ENCODE measurements around the gene CD81.

DNA sequence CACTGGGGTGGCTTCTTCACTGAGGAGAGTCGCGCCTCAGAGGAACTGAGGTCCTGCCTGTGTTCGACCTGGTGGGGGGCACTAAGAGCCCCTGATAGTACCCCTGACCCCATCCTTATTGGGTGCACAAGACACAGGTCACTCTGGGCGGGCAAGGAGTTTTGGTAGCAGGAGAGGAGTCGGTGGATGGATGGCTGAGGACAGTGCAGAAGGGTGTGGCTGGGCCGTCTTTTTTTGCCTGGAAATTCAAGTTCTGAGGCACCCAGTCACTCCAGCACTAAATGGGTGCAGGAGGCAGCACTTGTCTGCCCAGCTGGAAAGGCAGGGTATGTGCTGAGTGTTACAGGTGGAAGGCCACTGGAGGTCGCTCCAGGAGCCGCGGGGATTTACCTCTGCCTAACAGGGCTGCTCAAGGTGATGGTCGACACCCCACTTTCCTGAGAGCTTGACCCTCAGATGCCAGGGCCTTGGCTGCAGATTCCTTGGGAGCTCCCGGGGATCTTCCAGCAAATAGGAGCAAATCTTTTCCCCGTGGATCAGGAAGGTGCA is 24.4 kb downstream of the CD81 start:
- TF ChIP-seq, protein P1, sequence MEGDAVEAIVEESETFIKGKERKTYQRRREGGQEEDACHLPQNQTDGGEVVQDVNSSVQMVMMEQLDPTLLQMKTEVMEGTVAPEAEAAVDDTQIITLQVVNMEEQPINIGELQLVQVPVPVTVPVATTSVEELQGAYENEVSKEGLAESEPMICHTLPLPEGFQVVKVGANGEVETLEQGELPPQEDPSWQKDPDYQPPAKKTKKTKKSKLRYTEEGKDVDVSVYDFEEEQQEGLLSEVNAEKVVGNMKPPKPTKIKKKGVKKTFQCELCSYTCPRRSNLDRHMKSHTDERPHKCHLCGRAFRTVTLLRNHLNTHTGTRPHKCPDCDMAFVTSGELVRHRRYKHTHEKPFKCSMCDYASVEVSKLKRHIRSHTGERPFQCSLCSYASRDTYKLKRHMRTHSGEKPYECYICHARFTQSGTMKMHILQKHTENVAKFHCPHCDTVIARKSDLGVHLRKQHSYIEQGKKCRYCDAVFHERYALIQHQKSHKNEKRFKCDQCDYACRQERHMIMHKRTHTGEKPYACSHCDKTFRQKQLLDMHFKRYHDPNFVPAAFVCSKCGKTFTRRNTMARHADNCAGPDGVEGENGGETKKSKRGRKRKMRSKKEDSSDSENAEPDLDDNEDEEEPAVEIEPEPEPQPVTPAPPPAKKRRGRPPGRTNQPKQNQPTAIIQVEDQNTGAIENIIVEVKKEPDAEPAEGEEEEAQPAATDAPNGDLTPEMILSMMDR (conservative IDR thresholded peaks at IDR 0.05; ENCODE audit: low read depth in 2 of 2): peak; percentile 30 to 31; a peak in 3 of 4 replicates
- TF ChIP-seq POLR2AphosphoS5 (IDR thresholded peaks at IDR 0.05; ENCODE audit: low read depth) (no peak), EZH2 (IDR thresholded peaks at IDR 0.05; ENCODE audit: low read depth, unreplicated experiment) (no peak), EZH2phosphoT487 (IDR thresholded peaks at IDR 0.05; ENCODE audit: unreplicated experiment) (no peak), NANOG (IDR thresholded peaks at IDR 0.05; ENCODE audit: borderline replicate concordance) (no peak), CREB1 (CRISPR knock-in tag; IDR thresholded peaks at IDR 0.05; ENCODE audit: low read depth) (no peak), JUNB (IDR thresholded peaks at IDR 0.05; ENCODE audit: unreplicated experiment) (no peak)
- TF ChIP-seq, protein P2, sequence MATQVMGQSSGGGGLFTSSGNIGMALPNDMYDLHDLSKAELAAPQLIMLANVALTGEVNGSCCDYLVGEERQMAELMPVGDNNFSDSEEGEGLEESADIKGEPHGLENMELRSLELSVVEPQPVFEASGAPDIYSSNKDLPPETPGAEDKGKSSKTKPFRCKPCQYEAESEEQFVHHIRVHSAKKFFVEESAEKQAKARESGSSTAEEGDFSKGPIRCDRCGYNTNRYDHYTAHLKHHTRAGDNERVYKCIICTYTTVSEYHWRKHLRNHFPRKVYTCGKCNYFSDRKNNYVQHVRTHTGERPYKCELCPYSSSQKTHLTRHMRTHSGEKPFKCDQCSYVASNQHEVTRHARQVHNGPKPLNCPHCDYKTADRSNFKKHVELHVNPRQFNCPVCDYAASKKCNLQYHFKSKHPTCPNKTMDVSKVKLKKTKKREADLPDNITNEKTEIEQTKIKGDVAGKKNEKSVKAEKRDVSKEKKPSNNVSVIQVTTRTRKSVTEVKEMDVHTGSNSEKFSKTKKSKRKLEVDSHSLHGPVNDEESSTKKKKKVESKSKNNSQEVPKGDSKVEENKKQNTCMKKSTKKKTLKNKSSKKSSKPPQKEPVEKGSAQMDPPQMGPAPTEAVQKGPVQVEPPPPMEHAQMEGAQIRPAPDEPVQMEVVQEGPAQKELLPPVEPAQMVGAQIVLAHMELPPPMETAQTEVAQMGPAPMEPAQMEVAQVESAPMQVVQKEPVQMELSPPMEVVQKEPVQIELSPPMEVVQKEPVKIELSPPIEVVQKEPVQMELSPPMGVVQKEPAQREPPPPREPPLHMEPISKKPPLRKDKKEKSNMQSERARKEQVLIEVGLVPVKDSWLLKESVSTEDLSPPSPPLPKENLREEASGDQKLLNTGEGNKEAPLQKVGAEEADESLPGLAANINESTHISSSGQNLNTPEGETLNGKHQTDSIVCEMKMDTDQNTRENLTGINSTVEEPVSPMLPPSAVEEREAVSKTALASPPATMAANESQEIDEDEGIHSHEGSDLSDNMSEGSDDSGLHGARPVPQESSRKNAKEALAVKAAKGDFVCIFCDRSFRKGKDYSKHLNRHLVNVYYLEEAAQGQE (IDR thresholded peaks at IDR 0.05; ENCODE audit: unreplicated experiment): no peak
